BE2C (cell line): ENCODE results near the gene NINL.

ENCODE experiments used
- DNase-seq: peaks from one replicate; pipeline ENCODE4 v3.0.0-alpha.2; 2020
- H3K27me3 ChIP-seq: fragments of 250-450 bp; sonication (Bioruptor Pico); 2 replicates; pipeline ENCODE4 v1.5.1; 2020; ENCODE audit warnings: mild to moderate bottlenecking
- H3K36me3 ChIP-seq: fragments of 250-450 bp; sonication (Bioruptor Pico); 2 replicates; pipeline ENCODE4 v1.5.1; 2020; ENCODE audit warnings: mild to moderate bottlenecking
- H3K4me1 ChIP-seq: fragments of 250-450 bp; sonication (Bioruptor Pico); 2 replicates; pipeline ENCODE4 v1.5.1; 2020
- H3K4me3 ChIP-seq: 2 replicates; pipeline ENCODE4 v1.5.1; 2011; ENCODE audit warnings: low read depth, low read length
- H3K9me3 ChIP-seq: fragments of 250-450 bp; sonication (Bioruptor Pico); 2 replicates; pipeline ENCODE4 v1.5.1; 2020
- TF ChIP-seq, protein P1 (sequence below): IDR thresholded peaks from 2 replicates; pipeline ENCODE4 v1.5.1; 2012; ENCODE audit warnings: mild to moderate bottlenecking, low read depth, low read length

Gene NINL

DNA sequence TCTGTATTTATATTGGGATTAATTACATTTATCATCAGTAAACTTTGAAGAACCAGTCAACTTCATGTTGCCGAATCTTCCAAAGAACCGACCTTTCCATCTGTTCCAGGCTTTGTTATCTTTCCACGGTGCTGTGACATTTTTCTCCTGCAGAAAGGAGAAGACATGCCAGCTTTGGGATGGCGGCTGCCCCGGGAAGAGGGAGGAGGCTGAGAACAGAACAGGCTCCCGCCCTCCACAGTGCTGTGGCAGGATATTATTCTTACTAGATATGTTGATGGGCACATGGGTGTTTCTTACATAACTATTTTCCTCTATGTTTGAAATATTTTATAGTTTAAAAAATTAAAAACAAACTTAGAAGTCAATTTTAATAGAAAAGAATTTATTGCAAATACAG is 133.0 kb downstream of the NINL start:
- H3K9me3 ChIP-seq: no peaks in the 10 kb centered on the region
- TF ChIP-seq, protein P1, sequence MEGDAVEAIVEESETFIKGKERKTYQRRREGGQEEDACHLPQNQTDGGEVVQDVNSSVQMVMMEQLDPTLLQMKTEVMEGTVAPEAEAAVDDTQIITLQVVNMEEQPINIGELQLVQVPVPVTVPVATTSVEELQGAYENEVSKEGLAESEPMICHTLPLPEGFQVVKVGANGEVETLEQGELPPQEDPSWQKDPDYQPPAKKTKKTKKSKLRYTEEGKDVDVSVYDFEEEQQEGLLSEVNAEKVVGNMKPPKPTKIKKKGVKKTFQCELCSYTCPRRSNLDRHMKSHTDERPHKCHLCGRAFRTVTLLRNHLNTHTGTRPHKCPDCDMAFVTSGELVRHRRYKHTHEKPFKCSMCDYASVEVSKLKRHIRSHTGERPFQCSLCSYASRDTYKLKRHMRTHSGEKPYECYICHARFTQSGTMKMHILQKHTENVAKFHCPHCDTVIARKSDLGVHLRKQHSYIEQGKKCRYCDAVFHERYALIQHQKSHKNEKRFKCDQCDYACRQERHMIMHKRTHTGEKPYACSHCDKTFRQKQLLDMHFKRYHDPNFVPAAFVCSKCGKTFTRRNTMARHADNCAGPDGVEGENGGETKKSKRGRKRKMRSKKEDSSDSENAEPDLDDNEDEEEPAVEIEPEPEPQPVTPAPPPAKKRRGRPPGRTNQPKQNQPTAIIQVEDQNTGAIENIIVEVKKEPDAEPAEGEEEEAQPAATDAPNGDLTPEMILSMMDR: no peak
- H3K4me3 ChIP-seq: no peak overlapping the region
- peaks cover 4% of the 10 kb centered on the region for H3K4me1 ChIP-seq
- H3K27me3 ChIP-seq: no peaks in the 10 kb centered on the region
- H3K36me3 ChIP-seq: peaks cover 8% of the 10 kb centered on the region; the same call in 1 of the 2 replicates
- no peak for DNase-seq

DNA sequence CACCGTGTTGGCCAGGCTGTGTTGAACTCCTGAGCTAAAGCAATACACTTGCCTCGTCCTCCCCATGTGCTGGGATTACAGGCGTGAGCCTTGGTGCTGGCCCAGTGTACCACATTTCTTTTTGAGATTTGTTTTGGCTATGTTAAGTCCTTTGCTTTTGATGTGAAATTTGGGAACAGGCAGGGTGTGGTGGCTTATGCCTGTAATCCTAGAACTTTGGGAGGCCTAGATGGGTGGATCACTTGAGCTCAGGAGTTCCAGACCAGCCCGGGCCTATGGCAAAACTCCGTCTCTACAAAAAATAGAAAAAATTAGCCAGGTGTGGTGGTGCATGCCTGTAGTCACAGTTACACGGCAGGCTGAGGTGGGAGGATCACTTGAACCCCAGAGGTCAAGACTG is 137.7 kb downstream of the NINL start:
- Histone ChIP-seq H3K36me3 (peaks cover 26% of the 10 kb centered on the region), H3K27me3 (no peaks in the 10 kb centered on the region), H3K9me3 (no peaks in the 10 kb centered on the region), H3K4me1 (peaks cover 5% of the 10 kb centered on the region), H3K4me3 (no peak overlapping the region)
- TF ChIP-seq, protein P1: no peak
- no peak for DNase-seq

DNA sequence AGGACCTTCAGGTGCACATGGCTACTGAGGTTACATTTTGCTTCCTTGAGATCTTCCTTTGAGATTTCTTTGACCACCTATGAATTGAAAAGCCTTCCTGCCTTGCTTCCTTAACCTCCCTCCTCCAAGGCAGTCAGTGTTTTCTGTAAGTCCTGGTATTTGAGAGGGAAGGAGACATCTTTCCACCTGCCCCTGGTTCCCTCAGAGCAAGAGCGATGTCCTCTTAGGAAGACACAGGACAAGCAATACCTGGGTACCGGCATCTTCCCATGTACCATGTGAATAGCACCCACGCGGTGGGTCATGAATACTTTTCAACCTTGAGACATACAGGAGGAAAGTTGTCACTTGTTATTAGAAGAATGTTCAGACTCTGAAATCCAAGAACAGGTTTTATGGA is 140.8 kb downstream of the NINL start:
- no peak for DNase-seq
- H3K4me1 ChIP-seq: peaks cover 5% of the 10 kb centered on the region
- H3K9me3 ChIP-seq: no peaks in the 10 kb centered on the region
- TF ChIP-seq, protein P1: no peak
- H3K36me3 ChIP-seq: peaks cover 32% of the 10 kb centered on the region
- no peaks in the 10 kb centered on the region for H3K27me3 ChIP-seq
- no peak overlapping the region for H3K4me3 ChIP-seq

DNA sequence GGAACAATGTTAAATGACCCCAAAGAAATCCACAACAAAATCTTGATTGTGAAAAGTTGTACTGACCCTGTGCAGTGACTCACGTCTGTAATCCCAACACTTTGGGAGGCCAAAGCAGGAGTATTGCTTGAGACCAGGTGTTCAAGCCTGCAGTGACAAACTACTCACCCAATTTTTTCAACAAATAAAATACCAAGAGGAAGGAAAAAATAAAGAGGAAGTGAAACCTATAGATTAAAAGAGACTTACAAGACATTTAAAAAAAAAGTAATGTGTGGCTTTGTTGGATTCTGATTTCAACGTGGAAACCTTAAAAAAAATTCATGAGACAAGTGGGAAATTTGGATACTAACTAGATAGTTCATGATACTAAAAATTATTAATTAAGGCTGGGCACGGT is 146.0 kb downstream of the NINL start:
- no peak for DNase-seq
- no peaks in the 10 kb centered on the region for H3K9me3 ChIP-seq
- H3K27me3 ChIP-seq: no peaks in the 10 kb centered on the region
- peaks cover 5% of the 10 kb centered on the region for H3K4me1 ChIP-seq
- H3K4me3 ChIP-seq: no peak overlapping the region
- H3K36me3 ChIP-seq: peaks cover 26% of the 10 kb centered on the region
- TF ChIP-seq, protein P1: no peak

DNA sequence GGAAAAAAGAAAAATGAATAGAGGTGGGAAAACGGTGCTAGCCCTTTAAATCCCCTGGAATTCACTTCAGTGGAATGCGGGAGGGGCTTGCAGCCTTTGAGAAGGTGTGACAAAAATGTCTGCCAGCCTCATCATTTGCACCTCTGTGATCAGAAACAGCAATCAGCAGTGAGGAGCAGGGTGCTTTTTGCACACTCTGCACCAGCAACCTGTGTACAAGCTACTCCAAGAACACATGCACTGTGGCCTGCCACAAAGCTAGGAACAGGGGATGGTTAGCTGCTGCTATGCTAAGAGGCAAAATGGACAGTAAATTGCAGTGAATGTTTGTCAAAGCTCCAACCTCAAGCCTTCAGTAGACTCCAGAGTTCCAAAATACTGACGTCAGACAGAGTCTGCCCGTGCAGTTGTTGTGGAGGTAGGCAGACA is 148.2 kb downstream of the NINL start:
- Histone ChIP-seq H3K27me3 (no peaks in the 10 kb centered on the region), H3K4me1 (no peaks in the 10 kb centered on the region), H3K9me3 (no peaks in the 10 kb centered on the region), H3K4me3 (no peak overlapping the region), H3K36me3 (peaks cover 32% of the 10 kb centered on the region)
- TF ChIP-seq, protein P1: no peak
- no peak for DNase-seq

DNA sequence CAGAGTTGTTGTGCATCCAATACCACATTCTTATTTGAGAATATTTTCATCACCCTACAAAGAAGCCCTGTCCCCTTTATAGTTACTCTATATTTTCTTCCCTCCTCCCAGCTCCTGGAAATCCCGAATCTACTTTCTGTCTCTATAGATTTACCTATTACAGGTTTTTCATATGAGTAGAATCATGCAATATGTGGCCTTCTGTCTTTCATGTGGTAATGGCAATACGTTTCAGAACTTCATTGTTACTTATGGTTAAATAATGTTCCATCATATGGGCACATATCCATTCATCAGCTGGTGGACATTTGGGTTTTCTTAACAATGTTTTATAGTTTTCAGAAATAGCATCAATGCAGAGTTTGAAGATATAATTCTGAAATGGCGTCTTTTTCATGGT is 160.8 kb downstream of the NINL start:
- Histone ChIP-seq H3K36me3 (peaks cover 39% of the 10 kb centered on the region), H3K9me3 (no peaks in the 10 kb centered on the region), H3K4me3 (no peak overlapping the region), H3K27me3 (no peaks in the 10 kb centered on the region), H3K4me1 (no peaks in the 10 kb centered on the region)
- no peak for DNase-seq
- TF ChIP-seq, protein P1: no peak
